GM18520 (cell line): ENCODE measurements around the gene LYRM2.

Experiments
- ATAC-seq: cut with Tn5 transposase; IDR thresholded peaks from one replicate; pipeline ENCODE4 v1.9.1; 2021; ENCODE audit not compliant: unreplicated experiment

The LYRM2 gene

DNA sequence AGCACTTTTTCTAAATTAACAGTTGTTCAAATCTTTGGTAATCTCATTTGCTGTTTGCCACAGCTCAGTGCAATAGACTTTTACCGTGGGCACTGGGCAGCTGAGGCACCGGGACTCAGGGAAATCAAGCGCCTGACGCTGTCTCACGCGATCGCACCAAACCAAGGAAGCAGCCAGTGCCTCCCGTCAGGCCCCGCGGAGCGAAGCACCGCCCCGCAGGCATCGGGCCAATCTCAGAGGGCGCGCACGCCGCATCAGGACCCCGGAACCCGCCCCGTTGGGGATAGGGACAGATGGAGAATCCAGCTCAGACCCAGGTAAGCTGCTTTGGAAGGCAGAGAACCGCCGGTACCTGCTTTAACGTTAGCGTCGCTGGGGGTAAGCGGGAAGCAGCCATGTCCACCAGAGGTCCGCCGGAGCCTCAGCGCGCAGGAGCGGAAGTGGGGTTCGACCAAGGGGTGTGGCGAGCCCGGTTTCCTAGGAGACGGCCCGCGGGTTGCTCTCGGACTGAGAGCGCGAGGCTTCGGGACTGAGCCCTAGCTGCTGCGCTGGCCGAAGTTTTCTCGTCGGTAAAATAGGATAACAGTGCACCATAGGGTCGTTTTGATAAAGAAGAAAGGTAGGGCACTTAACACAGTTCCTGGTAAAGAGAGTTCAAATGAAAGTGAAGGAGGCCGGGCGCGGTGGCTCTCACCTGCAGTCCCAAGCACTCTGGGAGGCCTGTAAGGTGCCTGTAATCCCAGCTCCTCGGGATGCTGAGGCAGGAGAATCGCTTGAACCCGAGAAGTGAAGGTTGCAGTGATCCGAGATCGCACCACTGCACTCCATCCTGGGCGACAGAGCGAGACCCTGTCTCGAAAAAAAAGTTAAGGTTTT lies at the start of gene LYRM2:
Gene LYRM2, minus strand, starts transcription at position 428 of the 876 bp plus-strand sequence. Its CDS starts 31 bp downstream, at position 397.
- peak; percentile 92 for ATAC-seq

GRCh38 chr6:89688328-89688727 lies 49.8 kb upstream of the LYRM2 start:
- ATAC-seq: no peak

- no peak for ATAC-seq
Measured at GRCh38 chr6:89685311-89685710, 46.8 kb upstream of the LYRM2 start.

- ATAC-seq: no peak
Measured at GRCh38 chr6:89682991-89683390, 44.4 kb upstream of the LYRM2 start.

DNA sequence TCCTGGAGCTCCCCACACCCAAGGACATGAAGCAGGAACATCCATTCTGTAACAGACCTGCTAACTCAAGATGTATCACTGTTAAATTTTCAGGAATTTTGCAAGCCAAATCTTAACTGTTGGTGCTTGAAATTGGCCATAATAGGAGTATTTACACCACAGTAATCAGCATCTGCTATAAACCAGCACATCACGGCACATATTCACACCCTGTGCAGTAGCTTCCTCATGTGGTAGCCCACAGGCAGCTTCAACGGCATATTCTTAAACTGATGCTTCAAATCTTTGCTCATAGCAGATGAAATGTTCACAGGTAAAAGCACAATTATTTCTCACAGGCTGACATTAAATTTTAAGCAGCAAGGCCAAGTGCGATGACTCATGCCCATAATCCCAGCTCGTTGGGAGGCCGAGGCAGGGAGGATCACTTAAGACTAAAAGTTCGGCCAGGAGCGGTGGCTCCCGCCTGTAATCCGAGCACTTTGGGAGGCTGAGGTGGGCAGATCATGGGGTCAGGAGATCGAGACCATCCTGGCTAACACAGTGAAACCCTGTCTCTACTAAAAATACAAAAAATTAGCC lies 43.5 kb upstream of the LYRM2 start:
- no peak for ATAC-seq

GRCh38 chr6:89680551-89680950 lies 42.0 kb upstream of the LYRM2 start:
- ATAC-seq: no peak

GRCh38 chr6:89680150-89680549 lies 41.6 kb upstream of the LYRM2 start:
- ATAC-seq: no peak

- ATAC-seq: no peak
Measured at GRCh38 chr6:89679215-89680120, 40.9 kb upstream of the LYRM2 start.

DNA sequence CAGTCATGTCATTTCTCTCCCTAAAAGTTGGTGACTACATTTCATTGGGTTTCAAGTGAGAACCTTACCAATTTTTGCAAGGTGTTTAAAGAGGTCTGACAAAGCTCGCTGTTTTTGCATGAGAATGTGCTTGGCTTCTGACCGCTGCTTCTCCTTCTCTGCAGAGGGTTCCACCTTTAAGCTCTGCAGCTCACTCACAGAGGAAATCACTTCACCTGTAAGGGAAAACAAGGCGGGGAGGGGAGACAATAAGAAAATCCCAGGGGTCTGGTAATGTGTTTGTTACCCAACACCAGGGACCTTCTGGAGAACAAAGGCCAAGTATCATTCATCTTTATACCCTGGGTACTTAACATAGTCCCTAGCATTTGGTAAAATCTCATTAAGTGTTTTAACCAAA lies 40.0 kb upstream of the LYRM2 start:
- no peak for ATAC-seq

- ATAC-seq: no peak
Measured at GRCh38 chr6:89675949-89676748, 37.6 kb upstream of the LYRM2 start.

- no peak for ATAC-seq
Measured at GRCh38 chr6:89670935-89671565, 32.5 kb upstream of the LYRM2 start.

- no peak for ATAC-seq
Measured at GRCh38 chr6:89669002-89669401, 30.5 kb upstream of the LYRM2 start.

DNA sequence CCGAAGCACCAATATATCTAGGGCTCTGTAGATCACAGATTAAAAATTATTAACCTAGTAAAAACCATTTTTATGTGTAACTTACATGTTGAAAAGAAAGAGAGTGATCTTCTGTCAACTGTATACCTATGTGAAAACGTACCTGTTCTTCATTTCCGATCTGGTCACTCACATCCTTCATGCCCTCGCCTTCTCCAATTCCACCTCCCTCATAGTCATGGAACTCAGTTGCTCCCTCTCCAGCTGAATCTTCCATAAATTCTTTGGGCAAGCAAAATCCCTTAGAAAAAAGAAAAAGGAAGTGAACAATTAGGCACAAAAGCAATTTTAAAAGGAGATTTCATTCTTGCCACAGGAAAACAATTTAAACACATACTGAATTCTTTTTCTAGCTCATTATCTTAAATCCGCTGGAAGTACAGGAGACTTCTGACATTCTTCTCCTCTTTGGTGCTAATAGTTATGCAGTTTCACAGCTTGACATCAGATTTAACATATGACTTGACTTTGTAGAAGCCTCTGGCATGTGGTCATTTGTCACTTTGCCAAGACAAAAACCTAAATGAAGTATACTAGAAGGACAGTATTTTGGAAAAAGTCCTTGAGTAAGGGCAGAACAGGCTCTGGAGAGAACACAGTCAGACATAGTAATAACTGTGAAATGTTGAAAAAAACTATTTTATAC lies 29.5 kb upstream of the LYRM2 start:
- no peak for ATAC-seq

DNA sequence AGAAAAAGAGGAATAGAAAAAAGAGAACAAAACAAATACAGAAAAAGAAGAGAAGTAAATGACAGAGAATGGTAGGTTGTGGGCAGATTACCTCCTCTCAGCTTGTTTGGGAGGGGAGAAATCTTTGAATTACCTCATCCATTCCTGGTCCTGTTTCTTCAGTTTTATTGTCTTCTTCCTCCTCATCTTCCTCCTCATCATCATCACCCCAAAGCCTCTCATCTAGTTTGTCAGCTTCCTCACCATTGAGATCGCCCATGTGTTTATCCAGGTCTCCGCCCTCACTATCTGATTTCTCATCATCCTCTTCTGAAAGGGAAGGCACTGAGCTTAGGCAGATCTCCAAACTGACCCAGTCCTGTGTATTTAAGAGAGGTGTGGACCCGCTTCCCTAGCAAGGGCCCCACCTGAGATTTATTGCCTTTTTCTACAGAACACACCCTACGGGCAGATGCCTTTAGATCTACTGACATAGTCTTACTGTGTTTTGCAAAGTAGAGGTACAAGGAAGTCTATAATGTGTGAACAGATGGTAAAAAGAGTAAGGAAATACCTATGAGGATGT lies 24.2 kb upstream of the LYRM2 start:
- no peak for ATAC-seq

- no peak for ATAC-seq
Measured at GRCh38 chr6:89661559-89661958, 23.0 kb upstream of the LYRM2 start.

DNA sequence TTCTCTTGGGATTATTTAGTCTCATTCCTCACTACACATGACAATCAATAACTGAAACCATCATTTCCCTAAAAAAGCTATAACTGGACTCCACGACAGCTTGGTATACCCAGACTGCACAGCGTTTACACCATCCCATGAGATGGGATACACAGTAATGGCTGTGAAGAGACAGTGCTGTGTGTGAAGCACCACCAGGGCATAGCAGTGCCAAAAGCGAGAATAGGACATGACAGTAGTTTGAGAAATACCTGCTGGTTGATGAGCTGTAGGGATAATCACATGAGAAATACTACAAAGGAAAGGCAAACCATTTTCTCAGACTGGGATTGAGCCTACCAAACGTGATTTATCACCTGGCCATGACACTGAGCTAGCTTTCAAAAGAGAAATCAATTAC lies 22.4 kb upstream of the LYRM2 start:
- no peak for ATAC-seq

GRCh38 chr6:89657445-89658158 lies 19.1 kb upstream of the LYRM2 start:
- no peak for ATAC-seq

GRCh38 chr6:89655122-89655521 lies 16.6 kb upstream of the LYRM2 start:
- ATAC-seq: no peak

GRCh38 chr6:89650579-89650978 lies 12.0 kb upstream of the LYRM2 start:
- no peak for ATAC-seq
